Esophagus muscularis mucosa (tissue), 4 donors: ENCODE data around the gene SEMA3G. TPM values are rescaled to one million over a fixed set of nuclear protein-coding genes. Genes with fewer than 3 reads are reported as not detected.

Experiments
- DNase-seq: peaks from one replicate; pipeline ENCODE4 v3.0.0-alpha.2; 2017; ENCODE audit errors: extremely low spot score
- H3K27ac ChIP-seq, 4 donors: fragments of 200-600 bp; sonication (generic); replicated peaks in 1 of 4; 1 replicate in 3 of 4; 2 replicates in 1 of 4; pipeline ENCODE4 v1.5.1; 2016 to 2019; ENCODE audit warnings: mild to moderate bottlenecking in 1 of 4
- H3K27me3 ChIP-seq, 4 donors: fragments of 200-600 bp; sonication (generic); one replicate each; pipeline versions ENCODE4 v1.5.1 to v1.6.0; 2016 to 2019
- H3K36me3 ChIP-seq, 4 donors: fragments of 200-600 bp; sonication (generic); one replicate each; pipeline ENCODE4 v1.5.1; 2016 to 2019
- H3K4me1 ChIP-seq, 4 donors: fragments of 200-600 bp; sonication (generic); one replicate each; pipeline ENCODE4 v1.5.1; 2016 to 2019
- H3K4me3 ChIP-seq, 4 donors: fragments of 200-600 bp; sonication (generic); 1 replicate in 2 of 4; 2 replicates in 2 of 4; pipeline ENCODE4 v1.5.1; 2016 to 2019; ENCODE audit warnings: mild to moderate bottlenecking in 4 of 4, moderate library complexity in 1 of 4
- H3K9me3 ChIP-seq, 4 donors: fragments of 200-600 bp; sonication (generic); 1 replicate in 3 of 4; 2 replicates in 1 of 4; pipeline ENCODE4 v1.5.1; 2016 to 2019
- CTCF ChIP-seq, 3 experiments: fragments of 200-600 bp in 2 of 3; fragments of 450-650 bp in 1 of 3; sonication (generic) in 2 of 3; IDR thresholded peaks; one replicate each; pipeline ENCODE4 v1.5.1; 2017 to 2019; ENCODE audit warnings: antibody characterized with exemption in 3 of 3, mild to moderate bottlenecking in 2 of 3, moderate library complexity in 1 of 3
- EP300 ChIP-seq: sonication (generic); formaldehyde crosslinking; IDR thresholded peaks from one replicate; pipeline ENCODE4 v1.6.1; 2017; ENCODE audit warnings: antibody characterized with exemption
- POLR2A ChIP-seq: fragments of 450-650 bp; IDR thresholded peaks from one replicate; pipeline ENCODE4 v1.6.1; 2017; ENCODE audit warnings: antibody characterized with exemption, moderate library complexity, mild to moderate bottlenecking, low read depth
- POLR2AphosphoS5 ChIP-seq, 2 donors: sonication (generic); formaldehyde crosslinking; IDR thresholded peaks; one replicate each; pipeline ENCODE4 v1.6.1; 2017; ENCODE audit warnings: antibody characterized with exemption in 2 of 2
- WGBS: methylation state at CpG from one replicate; pipeline ENCODE4 v1.1.5; 2018; 5-methylcytosine and 5-hydroxymethylcytosine counted together
- intact Hi-C: fragments of 100-400 bp; cut with DNase I; formaldehyde crosslinking; loops from one replicate; pipeline ENCODE4 v1.15.1; 2023
- total RNA-seq, 4 donors: library from RNA; depleted of rRNA; stranded (reverse); fragments of >200 nt; gene quantifications; one replicate each; pipeline versions ENCODE4 v1.1.0 to v1.2.1, GENCODE V29; 2016

Gene SEMA3G
- total RNA-seq, 4 donors from 2014 or later, result 7.1 to 39.2 (median 22.2) TPM

- DNase-seq, result no peak
- intact Hi-C loops, result no loop called here
Measured at GRCh38 chr3:52456169-52456799, 11.4 kb upstream of the SEMA3G start.

GRCh38 chr3:52455283-52456168 lies 10.6 kb upstream of the SEMA3G start, which contains the start of gene NISCH:
Gene NISCH, plus strand, starts transcription at chr3:52455604. Its CDS starts 38 bp downstream, at chr3:52455642.
- peak within 1 kb of the TSS; percentile 93 to 95 (median 94) for H3K27ac ChIP-seq
- H3K27me3 ChIP-seq, result no peaks in the 10 kb centered on the region
- WGBS, result 2% methylated on average over 37 of the region's 86 CpGs
- peak; percentile 46 for TF ChIP-seq POLR2A
- TF ChIP-seq EP300, result no peak
- TF ChIP-seq CTCF (IDR thresholded peaks at IDR 0.05), result no peak
- TF ChIP-seq POLR2AphosphoS5 (IDR thresholded peaks at IDR 0.05), result peak; percentile 77 to 88
- peak; percentile 95 for DNase-seq
- H3K9me3 ChIP-seq, result no peaks in the 10 kb centered on the region
- H3K4me1 ChIP-seq, result peaks cover 23 to 46% (median 33%) of the 10 kb centered on the region in 4 donors
- intact Hi-C loops, result no loop called here
- H3K4me3 ChIP-seq, result peak within 1 kb of the TSS; percentile 79 to 96 (median 94)
- peaks cover 18 to 46% (median 33%) of the 10 kb centered on the region in 4 donors for H3K36me3 ChIP-seq

More at GRCh38 chr3:52456169-52456799, 11.4 kb upstream of the SEMA3G start:
- Histone ChIP-seq H3K27ac (peak overlapping the region; percentile 93 to 95 (median 94)), H3K4me3 (peak overlapping the region; percentile 79 to 96 (median 94)), H3K27me3 (no peaks in the 10 kb centered on the region), H3K4me1 (peaks cover 23 to 50% (median 34%) of the 10 kb centered on the region in 4 donors), H3K36me3 (peaks cover 25 to 46% (median 40%) of the 10 kb centered on the region in 4 donors), H3K9me3 (no peaks in the 10 kb centered on the region)
- TF ChIP-seq POLR2AphosphoS5 (IDR thresholded peaks at IDR 0.05) (peak in 1 of 2 donors; percentile 43), CTCF (IDR thresholded peaks at IDR 0.05) (no peak)
- 8% methylated on average over 13 of the region's 13 CpGs for whole genome bisulfite sequencing

- H3K4me1 ChIP-seq, result peaks cover 29 to 52% (median 39%) of the 10 kb centered on the region in 4 donors
- peaks cover 12 to 46% (median 27%) of the 10 kb centered on the region in 4 donors for H3K36me3 ChIP-seq
- H3K9me3 ChIP-seq, result no peaks in the 10 kb centered on the region
- H3K27ac ChIP-seq, result peak overlapping the region; percentile 93 to 95 (median 94)
- TF ChIP-seq CTCF (IDR thresholded peaks at IDR 0.05), result no peak
- TF ChIP-seq POLR2A, result no peak
- TF ChIP-seq EP300, result no peak
- TF ChIP-seq POLR2AphosphoS5 (IDR thresholded peaks at IDR 0.05), result no peak
- no peak for DNase-seq
- WGBS, result 18% methylated on average over 8 of the region's 11 CpGs
- peak overlapping the region; percentile 79 to 96 (median 94) for H3K4me3 ChIP-seq
- intact Hi-C loops, result no loop called here
- no peaks in the 10 kb centered on the region for H3K27me3 ChIP-seq
Measured at GRCh38 chr3:52454938-52455282, 10.0 kb upstream of the SEMA3G start.

GRCh38 chr3:52454250-52454937 lies 9.5 kb upstream of the SEMA3G start:
- H3K27me3 ChIP-seq, result no peaks in the 10 kb centered on the region
- TF ChIP-seq POLR2AphosphoS5 (IDR thresholded peaks at IDR 0.05) (no peak), CTCF (IDR thresholded peaks at IDR 0.05) (no peak)
- DNase-seq, result no peak
- peak overlapping the region; percentile 79 to 96 (median 94) for H3K4me3 ChIP-seq
- intact Hi-C loops, result no loop called here
- H3K27ac ChIP-seq, result peak overlapping the region; percentile 93 to 95 (median 94)
- peaks cover 31 to 56% (median 43%) of the 10 kb centered on the region in 4 donors for H3K4me1 ChIP-seq
- no peaks in the 10 kb centered on the region for H3K9me3 ChIP-seq
- WGBS, result 60% methylated on average over 7 of the region's 8 CpGs
- H3K36me3 ChIP-seq, result peaks cover 11 to 42% (median 23%) of the 10 kb centered on the region in 4 donors
